A204.1 (cell line): ENCODE data around the gene FAM50A.
"Not testable (repeated sequence)": the region's sequence is repeated elsewhere in the genome, so short reads cannot be mapped to it uniquely, and the experiment has no call there.

Experiments used
- FAIRE-seq: peaks from 2 replicates; lab custom pipeline; 2012; peaks lifted over from hg19 to GRCh38; lab: Jason Lieb, UNC

Gene FAM50A

DNA sequence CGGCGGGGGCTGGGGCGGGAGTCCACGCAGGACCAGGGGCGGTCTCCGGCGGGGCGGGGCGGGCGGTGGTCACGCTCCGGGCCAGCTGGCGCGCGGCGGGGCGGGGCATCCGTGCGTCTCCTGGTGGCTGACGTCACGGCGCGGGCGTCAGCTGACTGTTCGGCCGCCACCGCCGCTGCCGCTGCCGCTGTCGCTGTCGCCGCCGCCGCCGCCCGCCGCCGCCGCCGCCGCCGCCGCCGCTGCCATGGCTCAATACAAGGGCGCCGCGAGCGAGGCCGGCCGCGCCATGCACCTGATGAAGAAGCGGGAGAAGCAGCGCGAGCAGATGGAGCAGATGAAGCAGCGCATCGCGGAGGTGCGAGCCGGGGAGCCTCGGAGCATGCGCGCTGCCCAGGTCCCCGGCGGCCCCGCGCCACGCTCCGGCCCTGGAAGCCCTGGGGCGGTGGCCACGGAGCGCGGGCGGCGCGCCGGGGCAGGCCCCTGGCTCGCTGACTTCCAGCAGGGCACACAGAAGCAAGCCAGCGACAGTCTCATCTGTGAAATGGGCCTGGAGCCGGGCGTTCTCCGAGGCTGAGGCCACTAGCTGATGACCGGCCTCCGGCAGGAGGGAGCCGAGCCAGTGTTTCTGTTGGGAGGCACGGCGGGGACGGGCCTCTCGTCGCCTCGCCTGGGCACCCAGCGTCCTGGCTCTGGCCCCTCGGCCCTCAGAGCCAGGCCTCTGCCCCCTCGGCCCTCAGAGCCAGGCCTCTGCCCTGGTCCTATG, at the start of gene FAM50A:
Gene FAM50A (plus strand): TSS at position 150 of the 763 bp plus-strand sequence. CDS start 95 bp downstream, at position 245.
- no peak for FAIRE-seq

DNA sequence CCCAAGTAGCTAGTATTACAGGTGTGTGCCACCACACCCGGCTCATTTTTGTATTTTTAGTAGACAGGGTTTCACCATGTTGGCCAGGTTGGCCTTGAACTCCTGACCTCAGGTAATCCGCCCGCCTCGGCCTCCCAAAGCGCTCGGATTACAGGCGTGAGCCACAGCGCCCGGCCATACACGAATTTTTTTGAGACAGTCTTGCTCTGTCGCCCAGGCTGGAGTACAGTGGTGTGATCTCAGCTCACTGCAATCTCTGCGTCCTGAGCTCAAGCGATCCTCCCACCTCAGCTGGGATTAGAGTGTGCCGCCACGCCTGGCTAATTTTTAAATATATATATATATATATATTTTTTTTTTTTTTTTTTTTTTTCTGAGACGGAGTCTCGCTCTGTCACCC, 47.6 kb upstream of the FAM50A start:
- FAIRE-seq: not testable (repeated sequence)

- no peak for FAIRE-seq
Measured at GRCh38 chrX:154396973-154397887, 46.7 kb upstream of the FAM50A start.

DNA sequence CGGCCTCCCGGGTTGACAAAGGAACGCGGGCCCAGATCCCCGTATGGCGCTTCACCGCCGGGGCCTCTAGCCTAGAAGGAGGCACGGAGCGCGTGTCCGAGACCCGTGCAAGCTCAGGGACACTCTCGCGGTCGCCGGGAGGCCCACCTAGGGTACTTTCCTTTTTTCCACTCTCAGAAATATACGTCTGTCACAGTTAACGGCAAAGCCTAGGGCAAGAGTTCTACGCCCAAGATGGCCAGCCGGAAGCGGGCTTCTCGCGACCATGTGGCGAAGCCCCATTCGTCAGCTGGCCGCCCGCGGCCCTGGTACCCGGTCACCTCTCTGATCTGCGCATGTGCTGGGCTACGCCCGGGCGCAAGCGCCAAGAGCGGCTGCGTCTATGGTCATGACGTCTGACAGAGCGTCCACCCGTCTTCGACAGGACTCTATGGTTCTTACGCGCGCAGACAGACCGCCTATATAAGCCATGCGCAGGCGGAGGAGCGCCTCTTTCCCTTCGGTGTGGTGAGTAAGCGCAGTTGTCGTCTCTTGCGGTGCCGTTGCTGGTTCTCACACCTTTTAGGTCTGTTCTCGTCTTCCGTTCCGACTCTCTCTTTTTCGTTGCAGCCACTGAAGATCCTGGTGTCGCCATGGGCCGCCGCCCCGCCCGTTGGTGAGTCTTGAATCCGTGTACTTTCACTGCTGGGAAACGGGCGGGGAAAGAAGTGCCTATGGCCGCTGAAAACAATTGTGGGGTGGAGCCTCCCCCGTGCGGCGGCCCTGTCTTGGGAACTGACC, 45.9 kb upstream of the FAM50A start, which contains the start of gene RPL10:
Gene RPL10 (plus strand): TSS at position 490 of the 780 bp plus-strand sequence. CDS start 143 bp downstream, at position 633.
- no peak for FAIRE-seq

DNA sequence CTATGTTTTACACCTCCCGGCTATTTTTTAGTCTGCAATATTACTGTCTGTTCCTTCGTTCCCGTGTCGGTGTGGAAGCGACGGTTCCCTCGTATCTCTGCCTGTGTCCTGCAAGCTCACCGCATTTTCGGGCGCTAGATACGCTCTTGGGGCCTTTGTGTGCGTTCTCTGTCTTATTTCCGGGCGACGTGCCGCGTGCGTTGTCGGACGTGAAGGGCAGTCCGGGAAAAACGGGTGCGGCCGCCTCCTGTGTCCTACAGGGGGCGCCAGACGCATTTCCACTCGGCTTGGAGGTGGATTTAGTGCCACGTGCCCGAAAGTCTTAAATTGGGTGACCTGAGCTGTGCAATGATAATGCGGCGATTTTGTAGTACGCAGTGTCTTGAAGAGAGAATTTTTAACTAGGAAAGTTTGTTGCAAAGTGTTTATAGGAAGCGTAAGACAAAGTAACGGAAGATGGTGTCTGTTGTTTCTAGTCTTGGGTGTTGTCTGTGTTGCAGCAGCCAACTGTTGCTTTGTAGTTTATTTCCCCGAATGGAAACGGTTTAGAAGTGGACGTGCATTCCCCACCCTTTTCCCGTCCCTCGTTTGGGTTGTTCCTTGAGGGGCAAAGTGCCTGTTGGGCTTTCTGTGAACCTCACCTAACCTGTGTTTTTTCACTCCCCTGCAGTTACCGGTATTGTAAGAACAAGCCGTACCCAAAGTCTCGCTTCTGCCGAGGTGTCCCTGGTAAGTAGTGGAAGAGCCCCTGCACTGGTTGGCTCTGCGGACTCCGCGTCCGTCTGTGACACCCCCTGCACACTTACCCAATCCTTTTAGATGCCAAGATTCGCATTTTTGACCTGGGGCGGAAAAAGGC, 45.0 kb upstream of the FAM50A start:
- FAIRE-seq: no peak

DNA sequence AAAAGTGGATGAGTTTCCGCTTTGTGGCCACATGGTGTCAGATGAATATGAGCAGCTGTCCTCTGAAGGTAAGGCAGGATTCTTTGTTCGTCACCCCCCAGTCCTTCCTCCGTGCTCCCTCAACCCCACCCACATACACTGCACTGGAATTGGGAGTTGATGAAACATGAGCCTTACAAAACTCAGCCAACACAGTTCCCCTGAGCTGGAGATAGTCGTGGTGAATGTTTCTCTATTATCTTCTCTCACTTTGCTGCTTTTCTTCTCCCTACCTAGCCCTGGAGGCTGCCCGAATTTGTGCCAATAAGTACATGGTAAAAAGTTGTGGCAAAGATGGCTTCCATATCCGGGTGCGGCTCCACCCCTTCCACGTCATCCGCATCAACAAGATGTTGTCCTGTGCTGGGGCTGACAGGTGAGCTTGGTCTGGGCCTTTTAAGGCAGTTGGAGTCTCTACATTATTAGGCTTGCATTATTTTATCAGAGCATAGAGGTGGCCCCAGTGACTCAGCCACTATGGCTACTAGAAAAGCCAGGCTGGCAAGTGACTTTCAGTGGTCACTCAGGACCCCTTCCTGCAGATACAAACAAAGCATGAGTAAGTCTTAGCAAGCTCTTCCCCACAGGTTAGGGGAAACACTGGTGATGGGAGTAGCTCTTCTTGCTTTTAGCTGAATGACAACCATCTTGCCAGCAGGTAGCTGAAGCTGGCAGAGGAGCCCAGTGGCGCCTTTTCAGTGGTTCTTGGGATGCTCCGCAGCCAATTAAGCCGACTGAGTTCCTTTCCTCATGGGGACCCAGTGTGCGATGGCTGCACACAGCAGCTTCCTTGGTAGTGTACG, 44.2 kb upstream of the FAM50A start:
- FAIRE-seq: no peak

DNA sequence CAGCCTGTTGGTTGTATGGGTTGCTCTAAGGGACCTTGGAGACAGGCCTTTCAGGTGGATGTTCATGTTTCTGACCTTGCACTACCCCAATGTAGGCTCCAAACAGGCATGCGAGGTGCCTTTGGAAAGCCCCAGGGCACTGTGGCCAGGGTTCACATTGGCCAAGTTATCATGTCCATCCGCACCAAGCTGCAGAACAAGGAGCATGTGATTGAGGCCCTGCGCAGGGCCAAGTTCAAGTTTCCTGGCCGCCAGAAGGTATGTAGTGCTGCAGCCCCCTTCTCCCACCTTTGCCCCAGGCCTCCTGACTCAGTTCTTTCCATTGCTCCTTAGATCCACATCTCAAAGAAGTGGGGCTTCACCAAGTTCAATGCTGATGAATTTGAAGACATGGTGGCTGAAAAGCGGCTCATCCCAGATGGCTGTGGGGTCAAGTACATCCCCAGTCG, 43.5 kb upstream of the FAM50A start:
- not testable (repeated sequence) for FAIRE-seq

- FAIRE-seq: no peak
Measured at GRCh38 chrX:154401045-154401799, 42.7 kb upstream of the FAM50A start.

GRCh38 chrX:154401918-154402621, 41.9 kb upstream of the FAM50A start:
- no peak for FAIRE-seq

GRCh38 chrX:154402622-154403127, 41.3 kb upstream of the FAM50A start:
- FAIRE-seq: no peak

- no peak for FAIRE-seq
Measured at GRCh38 chrX:154403192-154403591, 40.7 kb upstream of the FAM50A start.

DNA sequence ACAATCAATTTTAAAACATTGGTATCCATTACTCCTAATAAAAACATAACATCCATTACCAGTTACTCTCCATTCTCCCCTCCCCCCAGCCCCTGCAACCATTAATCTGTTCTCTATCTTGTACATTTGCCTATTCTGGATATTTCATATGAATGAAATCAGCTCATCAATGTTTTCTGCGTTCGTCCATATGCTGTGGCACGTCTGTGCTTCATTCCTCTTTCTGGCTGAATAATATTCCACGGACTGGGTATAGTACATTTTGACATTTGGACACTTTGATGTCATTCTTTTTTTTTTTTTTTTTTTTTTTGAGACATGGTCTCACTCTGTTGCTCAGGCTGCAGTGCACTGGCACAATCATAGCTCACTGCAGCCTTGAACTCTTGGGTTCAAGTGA, 40.1 kb upstream of the FAM50A start:
- FAIRE-seq: no peak

DNA sequence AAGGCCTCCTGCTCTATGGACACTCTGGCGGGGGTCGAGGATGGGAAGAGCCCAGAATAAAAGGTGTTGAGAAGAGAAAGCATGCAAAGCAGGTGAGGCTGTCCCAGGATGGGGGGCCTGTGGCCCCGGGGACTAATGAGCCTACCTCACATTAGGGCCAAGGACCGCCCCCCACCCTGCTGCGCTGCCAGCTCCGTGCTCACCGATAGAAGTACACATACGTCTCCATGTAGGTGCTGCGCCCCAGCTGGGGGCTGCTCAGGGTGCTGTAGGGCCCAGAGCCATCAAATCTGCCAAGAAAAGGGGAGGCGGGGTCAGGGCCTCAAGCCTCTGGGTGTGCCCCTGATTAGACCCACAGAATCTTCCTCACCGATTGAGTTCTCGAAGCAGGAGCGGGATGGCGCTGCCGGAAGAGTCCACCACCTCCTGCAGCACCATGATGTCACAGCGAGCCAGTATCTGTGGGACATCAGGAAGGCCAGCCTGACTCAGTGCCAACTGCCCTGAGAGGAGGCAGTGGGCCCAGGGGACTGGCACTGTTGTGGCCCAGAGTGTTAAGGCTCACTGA, 39.2 kb upstream of the FAM50A start:
- no peak for FAIRE-seq

GRCh38 chrX:154408659-154409221, 35.2 kb upstream of the FAM50A start:
- FAIRE-seq: no peak

DNA sequence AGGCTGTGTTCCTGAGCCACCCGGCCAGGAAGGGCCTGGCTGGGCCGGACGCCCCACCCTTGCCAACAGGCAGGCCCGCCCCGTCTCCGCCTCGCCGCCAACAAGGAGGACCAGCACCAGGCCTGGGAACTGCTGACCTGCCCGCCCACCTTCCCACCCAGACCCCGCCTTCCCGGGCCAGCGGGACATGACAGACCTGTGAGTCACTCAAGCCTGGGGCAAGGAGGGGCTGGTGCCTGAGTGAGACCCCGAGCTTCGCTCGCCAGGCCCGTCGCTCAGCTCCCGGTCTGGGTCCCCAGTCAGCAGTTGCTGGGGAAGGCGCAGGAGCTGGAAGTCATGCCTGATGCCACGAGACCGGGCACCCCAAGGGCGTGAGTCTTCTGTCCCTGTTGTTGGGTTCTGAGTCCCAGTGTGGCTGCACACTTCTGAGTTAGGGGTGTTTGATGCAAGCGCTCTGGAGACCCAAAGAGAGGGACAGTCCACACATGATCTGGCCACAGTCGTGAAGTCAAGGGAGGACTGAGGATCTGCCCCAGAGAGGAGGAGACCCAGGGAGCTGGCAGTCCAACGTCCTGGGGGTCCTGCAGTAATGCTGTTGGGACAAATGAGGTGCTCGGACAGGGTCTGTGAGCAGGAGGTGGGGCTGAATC, 34.6 kb upstream of the FAM50A start, which contains the start of gene DNASE1L1:
Gene DNASE1L1 (minus strand): TSS at position 33 of the 650 bp plus-strand sequence. CDS start 3,686 bp downstream, outside the sequence.
- FAIRE-seq: no peak

DNA sequence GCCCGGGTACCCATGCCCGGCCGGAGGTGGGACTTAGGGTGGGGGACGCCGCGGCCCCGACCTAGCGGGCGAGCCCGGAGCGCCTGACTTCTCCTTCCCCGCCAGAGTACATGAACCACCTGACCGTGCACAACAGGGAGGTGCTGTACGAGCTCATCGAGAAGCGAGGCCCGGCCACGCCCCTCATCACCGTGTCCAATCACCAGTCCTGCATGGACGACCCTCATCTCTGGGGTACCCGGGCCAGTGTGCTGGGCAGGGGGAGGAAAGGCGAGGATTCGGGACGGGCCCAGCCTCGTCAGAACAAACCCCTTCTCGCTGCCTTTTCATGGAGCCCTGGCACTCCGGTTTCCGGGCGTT, 32.0 kb upstream of the FAM50A start:
- no peak for FAIRE-seq

DNA sequence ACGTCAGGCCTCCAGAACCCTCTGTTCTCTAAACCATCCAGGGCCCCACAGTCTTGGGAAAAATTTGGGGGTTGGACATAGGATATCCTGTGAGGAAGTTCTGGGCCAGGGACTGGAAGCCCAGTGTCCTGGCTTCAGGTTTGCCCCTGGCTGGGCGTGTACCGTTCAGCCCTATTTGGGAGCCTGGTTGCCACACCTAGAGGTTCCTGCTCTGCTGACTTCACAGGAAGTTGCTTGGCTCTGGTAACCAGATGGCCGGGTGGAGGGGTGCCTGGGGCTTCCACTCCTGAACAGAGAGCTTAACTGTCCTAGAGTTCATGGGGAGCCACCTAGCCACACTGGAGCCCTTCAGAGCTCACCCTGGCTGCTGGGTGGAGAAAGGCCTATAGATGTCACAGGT, 31.5 kb upstream of the FAM50A start:
- no peak for FAIRE-seq
